ENCODE measurements around the gene PROSER2.
"Not testable (repeated sequence)": the region's sequence is repeated elsewhere in the genome, so short reads cannot be mapped to it uniquely, and the experiment has no call there.

The PROSER2 gene

GRCh38 chr10:11889263-11889662, 66.1 kb downstream of the PROSER2 start:
- H3K27me3 ChIP-seq (replicated peaks; ENCODE audit: control insufficient read depth, insufficient read depth, low read length); DNase-seq (ENCODE audit: low read depth); H3K9me3 ChIP-seq (ENCODE audit: control insufficient read depth, low read length); H3K4me3 ChIP-seq (ENCODE audit: low read length); H3K9ac ChIP-seq (ENCODE audit: low read length); H3K4me1 ChIP-seq (ENCODE audit: control insufficient read depth, insufficient read depth, low read length); H3K36me3 ChIP-seq (ENCODE audit: control insufficient read depth, insufficient read depth, low read length, severe bottlenecking): not testable (repeated sequence)

GRCh38 chr10:11891776-11892486, 68.8 kb downstream of the PROSER2 start:
- Histone ChIP-seq H3K36me3 (ENCODE audit: control insufficient read depth, insufficient read depth, low read length, severe bottlenecking) (no peaks in the 10 kb centered on the region), H3K4me3 (ENCODE audit: low read length) (no peak overlapping the region), H3K9ac (ENCODE audit: low read length) (no peak overlapping the region), H3K9me3 (ENCODE audit: control insufficient read depth, low read length) (no peaks in the 10 kb centered on the region), H3K27me3 (replicated peaks; ENCODE audit: control insufficient read depth, insufficient read depth, low read length) (no peaks in the 10 kb centered on the region), H3K4me1 (ENCODE audit: control insufficient read depth, insufficient read depth, low read length) (no peaks in the 10 kb centered on the region)
- no peak for DNase-seq (ENCODE audit: low read depth)

- peaks cover 4% of the 10 kb centered on the region for H3K27me3 ChIP-seq (replicated peaks; ENCODE audit: control insufficient read depth, insufficient read depth, low read length)
- H3K4me3 ChIP-seq (ENCODE audit: low read length), result no peak overlapping the region
- H3K9ac ChIP-seq (ENCODE audit: low read length), result no peak overlapping the region
- no peak for DNase-seq (ENCODE audit: low read depth)
- no peaks in the 10 kb centered on the region for H3K4me1 ChIP-seq (ENCODE audit: control insufficient read depth, insufficient read depth, low read length)
- no peaks in the 10 kb centered on the region for H3K36me3 ChIP-seq (ENCODE audit: control insufficient read depth, insufficient read depth, low read length, severe bottlenecking)
- H3K9me3 ChIP-seq (ENCODE audit: control insufficient read depth, low read length), result no peaks in the 10 kb centered on the region
These were observed 70.7 kb downstream of the PROSER2 start for GRCh38 chr10:11893749-11894278.

- Histone ChIP-seq H3K4me1 (ENCODE audit: control insufficient read depth, insufficient read depth, low read length) (no peaks in the 10 kb centered on the region), H3K36me3 (ENCODE audit: control insufficient read depth, insufficient read depth, low read length, severe bottlenecking) (no peaks in the 10 kb centered on the region), H3K9ac (ENCODE audit: low read length) (no peak overlapping the region), H3K4me3 (ENCODE audit: low read length) (no peak overlapping the region), H3K9me3 (ENCODE audit: control insufficient read depth, low read length) (no peaks in the 10 kb centered on the region), H3K27me3 (replicated peaks; ENCODE audit: control insufficient read depth, insufficient read depth, low read length) (peaks cover 4% of the 10 kb centered on the region)
- DNase-seq (ENCODE audit: low read depth), result no peak
These were observed 71.4 kb downstream of the PROSER2 start for GRCh38 chr10:11894381-11895107.

- no peak overlapping the region for H3K4me3 ChIP-seq (ENCODE audit: low read length)
- H3K27me3 ChIP-seq (replicated peaks; ENCODE audit: control insufficient read depth, insufficient read depth, low read length), result peaks cover 4% of the 10 kb centered on the region
- H3K9me3 ChIP-seq (ENCODE audit: control insufficient read depth, low read length), result no peaks in the 10 kb centered on the region
- H3K9ac ChIP-seq (ENCODE audit: low read length), result no peak overlapping the region
- H3K36me3 ChIP-seq (ENCODE audit: control insufficient read depth, insufficient read depth, low read length, severe bottlenecking), result no peaks in the 10 kb centered on the region
- H3K4me1 ChIP-seq (ENCODE audit: control insufficient read depth, insufficient read depth, low read length), result no peaks in the 10 kb centered on the region
- no peak for DNase-seq (ENCODE audit: low read depth)
These were observed 71.9 kb downstream of the PROSER2 start for GRCh38 chr10:11895108-11895466.

GRCh38 chr10:11895598-11895997, 72.4 kb downstream of the PROSER2 start:
- no peak for DNase-seq (ENCODE audit: low read depth)
- Histone ChIP-seq H3K27me3 (replicated peaks; ENCODE audit: control insufficient read depth, insufficient read depth, low read length) (peaks cover 4% of the 10 kb centered on the region), H3K4me1 (ENCODE audit: control insufficient read depth, insufficient read depth, low read length) (no peaks in the 10 kb centered on the region), H3K36me3 (ENCODE audit: control insufficient read depth, insufficient read depth, low read length, severe bottlenecking) (no peaks in the 10 kb centered on the region), H3K9ac (ENCODE audit: low read length) (no peak overlapping the region), H3K9me3 (ENCODE audit: control insufficient read depth, low read length) (no peaks in the 10 kb centered on the region), H3K4me3 (ENCODE audit: low read length) (no peak overlapping the region)

- Histone ChIP-seq H3K36me3 (ENCODE audit: control insufficient read depth, insufficient read depth, low read length, severe bottlenecking) (no peaks in the 10 kb centered on the region), H3K27me3 (replicated peaks; ENCODE audit: control insufficient read depth, insufficient read depth, low read length) (peaks cover 6% of the 10 kb centered on the region), H3K4me1 (ENCODE audit: control insufficient read depth, insufficient read depth, low read length) (no peaks in the 10 kb centered on the region), H3K9ac (ENCODE audit: low read length) (no peak overlapping the region), H3K9me3 (ENCODE audit: control insufficient read depth, low read length) (no peaks in the 10 kb centered on the region), H3K4me3 (ENCODE audit: low read length) (no peak overlapping the region)
- no peak for DNase-seq (ENCODE audit: low read depth)
These were observed 73.5 kb downstream of the PROSER2 start for GRCh38 chr10:11896549-11897200.

- no peak overlapping the region for H3K4me3 ChIP-seq (ENCODE audit: low read length)
- DNase-seq (ENCODE audit: low read depth), result no peak
- H3K27me3 ChIP-seq (replicated peaks; ENCODE audit: control insufficient read depth, insufficient read depth, low read length), result peaks cover 15% of the 10 kb centered on the region
- H3K9ac ChIP-seq (ENCODE audit: low read length), result no peak overlapping the region
- H3K9me3 ChIP-seq (ENCODE audit: control insufficient read depth, low read length), result no peaks in the 10 kb centered on the region
- H3K36me3 ChIP-seq (ENCODE audit: control insufficient read depth, insufficient read depth, low read length, severe bottlenecking), result no peaks in the 10 kb centered on the region
- no peaks in the 10 kb centered on the region for H3K4me1 ChIP-seq (ENCODE audit: control insufficient read depth, insufficient read depth, low read length)
These were observed 74.8 kb downstream of the PROSER2 start for GRCh38 chr10:11898033-11898371.

- Histone ChIP-seq H3K4me1 (ENCODE audit: control insufficient read depth, insufficient read depth, low read length) (no peaks in the 10 kb centered on the region), H3K4me3 (ENCODE audit: low read length) (no peak overlapping the region), H3K9me3 (ENCODE audit: control insufficient read depth, low read length) (no peaks in the 10 kb centered on the region), H3K27me3 (replicated peaks; ENCODE audit: control insufficient read depth, insufficient read depth, low read length) (peaks cover 15% of the 10 kb centered on the region), H3K36me3 (ENCODE audit: control insufficient read depth, insufficient read depth, low read length, severe bottlenecking) (no peaks in the 10 kb centered on the region), H3K9ac (ENCODE audit: low read length) (no peak overlapping the region)
- no peak for DNase-seq (ENCODE audit: low read depth)
These were observed 75.4 kb downstream of the PROSER2 start for GRCh38 chr10:11898372-11899066.

GRCh38 chr10:11899067-11899876, 76.1 kb downstream of the PROSER2 start:
- Histone ChIP-seq H3K9me3 (ENCODE audit: control insufficient read depth, low read length) (no peaks in the 10 kb centered on the region), H3K9ac (ENCODE audit: low read length) (no peak overlapping the region), H3K4me3 (ENCODE audit: low read length) (no peak overlapping the region), H3K27me3 (replicated peaks; ENCODE audit: control insufficient read depth, insufficient read depth, low read length) (peaks cover 15% of the 10 kb centered on the region), H3K36me3 (ENCODE audit: control insufficient read depth, insufficient read depth, low read length, severe bottlenecking) (no peaks in the 10 kb centered on the region), H3K4me1 (ENCODE audit: control insufficient read depth, insufficient read depth, low read length) (no peaks in the 10 kb centered on the region)
- DNase-seq (ENCODE audit: low read depth), result no peak
